GM19324 (cell line): Measurements from ENCODE around the gene PROCA1.
"Not testable (repeated sequence)": the region's sequence is repeated elsewhere in the genome, so short reads cannot be mapped to it uniquely, and the experiment has no call there.

Source experiments
- ATAC-seq: cut with Tn5 transposase; IDR thresholded peaks from one replicate; pipeline ENCODE4 v1.9.1; 2021; ENCODE audit warnings: mild to moderate bottlenecking, moderate library complexity; ENCODE audit not compliant: unreplicated experiment, low FRiP score

Gene PROCA1

GRCh38 chr17:28685366-28685765 lies 26.3 kb downstream of the PROCA1 start:
- ATAC-seq = no peak

- ATAC-seq = no peak
These were observed 26.7 kb downstream of the PROCA1 start for GRCh38 chr17:28684963-28685362.

GRCh38 chr17:28682655-28683054 lies 29.0 kb downstream of the PROCA1 start:
- ATAC-seq = no peak

GRCh38 chr17:28675980-28676379 lies 35.7 kb downstream of the PROCA1 start:
- ATAC-seq = no peak

DNA sequence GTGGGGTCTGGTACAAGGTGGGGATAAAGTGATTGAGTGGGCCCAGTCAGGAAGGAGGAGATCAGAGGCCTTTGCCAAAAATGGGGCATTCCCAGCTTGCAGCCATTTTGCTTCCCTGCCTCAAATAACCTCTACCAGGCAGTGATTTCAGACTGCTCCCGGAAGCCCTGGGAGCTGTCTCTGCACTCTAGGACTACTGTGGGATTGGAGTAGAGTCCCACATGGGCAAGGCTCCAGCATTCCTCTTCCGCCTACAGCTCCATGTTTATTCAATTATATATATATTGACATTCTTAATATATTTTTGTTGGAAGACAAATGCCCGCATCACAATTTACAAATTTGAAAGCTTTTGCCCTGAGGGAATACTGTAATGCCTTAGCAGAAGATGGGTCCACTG lies 36.2 kb downstream of the PROCA1 start:
- no peak for ATAC-seq

- no peak for ATAC-seq
These were observed 41.8 kb downstream of the PROCA1 start for GRCh38 chr17:28669918-28670317.

DNA sequence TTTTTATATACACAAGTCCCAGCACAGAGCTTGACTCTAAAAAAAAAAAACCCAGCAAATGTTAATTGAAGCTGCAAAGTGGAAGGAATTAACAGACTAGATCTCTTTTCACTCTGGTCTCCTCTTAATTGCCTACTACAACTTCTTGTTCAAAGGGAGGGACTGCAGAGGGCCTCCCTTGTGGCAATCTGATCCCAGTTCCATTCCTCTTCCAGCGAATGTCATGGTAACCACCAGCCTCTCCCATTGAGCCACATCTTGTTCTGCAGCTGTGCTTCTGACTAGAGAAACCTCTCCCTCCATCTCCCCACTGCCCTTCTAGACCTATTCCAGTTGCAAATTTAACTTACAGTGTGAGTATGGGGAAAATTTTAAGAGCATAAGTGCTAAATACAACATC lies 43.8 kb downstream of the PROCA1 start:
- ATAC-seq = no peak

GRCh38 chr17:28665994-28666393 lies 45.7 kb downstream of the PROCA1 start:
- no peak for ATAC-seq

GRCh38 chr17:28663723-28664122 lies 48.0 kb downstream of the PROCA1 start:
- no peak for ATAC-seq

DNA sequence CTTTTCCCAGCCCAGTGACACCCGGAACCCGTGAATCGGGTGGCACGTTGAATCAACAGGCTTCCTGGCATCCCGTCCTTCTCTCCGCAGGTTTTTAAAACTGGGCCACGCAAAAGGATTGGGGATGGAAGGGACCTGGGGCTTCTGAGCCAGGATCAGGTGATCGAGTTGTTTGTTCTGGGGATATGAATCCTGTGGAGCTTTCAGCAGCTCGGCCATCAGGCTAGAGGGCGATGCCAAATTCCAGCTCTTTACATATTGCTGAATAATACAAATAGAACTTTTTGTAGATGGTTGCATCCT lies 49.2 kb downstream of the PROCA1 start:
- ATAC-seq = no peak

GRCh38 chr17:28661635-28662526 lies 49.8 kb downstream of the PROCA1 start, which contains the start of the genes SDF2 and SUPT6H:
SDF2 (minus strand) TSS chr17:28661906; CDS start chr17:28661876, 30 bp downstream.
SUPT6H (plus strand) TSS chr17:28662205; CDS start chr17:28673402, 11,197 bp downstream.
- ATAC-seq = peak; percentile 91

GRCh38 chr17:28659497-28659881 lies 52.2 kb downstream of the PROCA1 start:
- ATAC-seq = not testable (repeated sequence)

- not testable (repeated sequence) for ATAC-seq
These were observed 52.8 kb downstream of the PROCA1 start for GRCh38 chr17:28658766-28659496.

GRCh38 chr17:28658342-28658741 lies 53.3 kb downstream of the PROCA1 start:
- not testable (repeated sequence) for ATAC-seq

GRCh38 chr17:28657756-28658155 lies 53.9 kb downstream of the PROCA1 start:
- no peak for ATAC-seq

GRCh38 chr17:28655160-28655559 lies 56.5 kb downstream of the PROCA1 start:
- no peak for ATAC-seq
